CD4-positive, alpha-beta T cell treated with Interleukin-4 for 1 hour (primary cell): ENCODE data around the gene MYT1.
A peak's percentile ranks its signal among the peaks of the same experiment; 100 is the strongest.

Source experiments
- DNase-seq, 2 donors: peaks; one replicate each; pipeline ENCODE4 v3.0.0-alpha.2; 2020 to 2022

The MYT1 gene

DNA sequence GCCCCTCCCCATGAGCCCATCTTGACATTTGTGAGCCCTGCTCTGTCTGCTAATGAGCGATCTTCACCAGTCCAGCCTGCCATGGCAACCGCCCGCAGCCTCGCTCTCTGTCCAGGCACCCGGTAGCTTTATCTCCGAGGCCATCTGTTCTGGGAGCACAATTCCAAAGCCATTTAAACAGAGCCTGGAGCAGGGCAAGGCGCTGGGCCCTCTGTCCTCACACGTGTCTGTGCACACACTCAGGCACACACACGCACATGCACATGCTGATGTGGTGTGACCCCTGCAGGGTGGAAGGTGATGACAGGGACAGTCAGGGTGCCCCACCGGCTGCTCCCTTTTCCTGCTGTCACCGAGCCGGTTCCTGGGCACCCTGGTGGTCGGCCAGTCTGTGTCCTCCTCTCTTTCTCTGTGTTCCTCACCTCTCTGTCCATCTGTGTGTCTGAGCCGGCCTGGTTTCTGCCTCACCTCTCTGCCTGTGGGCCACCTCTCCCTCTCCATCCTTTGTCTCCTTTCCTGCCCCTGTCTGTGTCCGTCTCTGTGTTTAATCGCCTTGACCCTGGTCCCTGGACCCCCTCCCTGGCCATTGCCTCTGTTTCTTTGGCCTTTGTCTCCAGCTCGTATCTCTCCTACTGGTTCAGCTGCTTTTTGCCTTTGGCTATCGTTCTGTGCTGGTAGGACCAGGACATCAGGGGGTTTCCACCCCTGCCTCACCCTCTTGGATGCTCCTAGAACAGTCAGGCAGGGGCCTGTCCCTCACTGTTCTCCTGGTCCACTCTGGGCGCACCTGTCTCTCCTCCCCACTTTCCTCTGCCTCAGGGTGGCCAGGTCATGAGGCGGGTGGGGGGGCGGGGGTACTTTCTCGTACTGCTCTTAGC lies 8.8 kb upstream of the MYT1 start:
- DNase-seq, result no peak

DNA sequence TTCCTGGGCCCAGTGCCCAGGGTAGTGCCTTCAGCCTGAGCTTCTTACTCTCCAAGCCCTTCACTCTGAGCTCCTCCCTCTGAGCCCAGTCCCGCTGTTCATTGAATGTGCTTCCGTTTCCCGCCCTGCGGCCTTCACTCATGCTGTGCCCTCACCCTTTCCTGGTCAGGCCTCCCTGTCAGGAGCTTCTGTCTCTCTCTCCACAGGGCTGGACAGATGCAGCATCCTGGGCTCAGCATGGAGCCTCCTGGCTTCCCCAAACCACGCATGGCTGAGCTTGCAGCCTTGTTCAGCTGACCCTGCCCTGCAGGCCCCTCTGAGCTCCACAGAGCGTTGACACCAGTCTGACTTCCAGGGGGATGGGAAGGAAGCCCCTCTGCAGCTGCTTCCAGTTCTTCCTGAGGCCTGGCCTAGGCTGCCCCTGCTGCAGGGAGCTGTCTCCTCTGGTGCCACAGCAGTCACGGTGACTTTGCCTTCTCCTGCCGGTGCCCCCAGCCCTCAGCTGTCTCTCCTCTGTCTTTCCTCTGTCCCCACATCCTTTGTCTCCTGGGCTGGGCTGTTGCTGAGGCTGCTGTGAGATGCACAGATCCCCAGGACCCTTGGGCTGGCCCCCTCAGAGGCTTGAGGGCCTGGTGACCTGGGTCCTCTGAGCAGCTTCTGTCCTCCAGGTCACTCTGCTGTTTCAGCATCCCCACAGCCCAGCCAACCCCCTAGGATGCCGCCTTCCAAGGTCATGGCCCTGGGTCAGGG lies 7.9 kb upstream of the MYT1 start:
- no peak for DNase-seq

DNA sequence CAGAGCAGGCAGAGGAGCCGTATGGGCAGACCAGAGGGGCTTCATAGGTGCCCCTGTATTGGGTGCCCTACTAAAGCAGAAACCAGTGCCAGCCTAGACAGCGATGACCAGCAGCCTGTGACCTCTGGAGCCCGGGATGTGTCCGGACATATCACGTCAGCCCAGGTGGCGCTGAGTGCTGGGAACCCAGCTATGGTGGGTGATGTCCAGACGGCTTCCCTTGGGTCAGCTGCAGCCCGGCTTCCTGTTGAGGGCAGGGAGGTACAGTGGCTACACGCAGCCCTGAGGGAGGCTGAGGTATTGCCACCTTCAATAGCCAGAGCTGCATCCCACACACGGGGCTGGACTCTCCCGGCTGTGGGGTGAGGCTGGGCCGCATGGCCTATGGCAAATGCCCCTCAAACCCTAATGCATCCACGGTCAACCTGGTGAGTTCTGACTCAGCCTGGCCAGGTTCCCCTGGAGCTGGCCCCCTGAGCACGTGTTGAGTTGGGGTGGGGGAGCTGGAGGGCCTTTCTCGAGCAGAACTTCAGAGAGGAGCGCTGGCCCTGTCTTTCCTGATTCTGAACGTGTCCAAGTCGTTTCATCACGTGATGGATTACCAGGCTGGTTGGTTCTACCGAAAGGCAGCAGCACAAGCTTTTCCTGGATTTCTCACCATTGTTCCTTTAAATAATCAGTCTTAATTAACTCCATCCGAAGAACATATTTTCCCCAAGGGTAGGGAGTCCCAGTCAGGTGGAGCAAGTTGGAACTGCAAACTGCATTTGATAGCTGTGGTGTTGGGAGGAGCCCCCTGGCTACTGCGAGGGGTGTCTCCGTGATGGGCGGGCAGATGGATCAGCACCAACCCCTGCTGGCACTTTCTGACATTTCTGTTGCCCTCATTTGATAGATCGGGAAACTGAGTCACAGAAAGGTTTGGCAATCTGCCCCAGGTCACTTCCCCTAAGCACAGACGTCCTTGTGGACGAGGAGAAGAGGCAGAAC lies 7.1 kb upstream of the MYT1 start:
- DNase-seq, result no peak

DNA sequence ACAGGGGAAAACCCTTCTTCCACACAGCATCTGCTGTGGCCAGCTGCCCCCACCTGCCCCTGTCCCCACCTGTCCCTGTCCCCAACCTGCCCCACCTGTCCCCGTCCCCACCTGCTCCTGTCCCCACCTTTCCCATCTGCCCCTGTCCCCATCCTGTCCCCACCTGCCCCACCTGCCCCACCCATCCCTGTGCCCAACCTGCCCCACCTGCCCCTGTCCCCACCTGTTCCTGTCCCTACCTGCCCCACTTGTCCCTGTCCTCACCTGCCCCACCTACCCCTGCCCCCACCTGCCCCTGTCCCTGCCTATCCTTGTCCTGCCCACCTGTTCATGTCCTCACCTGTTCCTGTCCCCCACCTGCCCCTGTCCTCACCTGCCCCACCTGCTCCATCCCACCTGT lies 6.4 kb upstream of the MYT1 start:
- DNase-seq, result no peak

DNA sequence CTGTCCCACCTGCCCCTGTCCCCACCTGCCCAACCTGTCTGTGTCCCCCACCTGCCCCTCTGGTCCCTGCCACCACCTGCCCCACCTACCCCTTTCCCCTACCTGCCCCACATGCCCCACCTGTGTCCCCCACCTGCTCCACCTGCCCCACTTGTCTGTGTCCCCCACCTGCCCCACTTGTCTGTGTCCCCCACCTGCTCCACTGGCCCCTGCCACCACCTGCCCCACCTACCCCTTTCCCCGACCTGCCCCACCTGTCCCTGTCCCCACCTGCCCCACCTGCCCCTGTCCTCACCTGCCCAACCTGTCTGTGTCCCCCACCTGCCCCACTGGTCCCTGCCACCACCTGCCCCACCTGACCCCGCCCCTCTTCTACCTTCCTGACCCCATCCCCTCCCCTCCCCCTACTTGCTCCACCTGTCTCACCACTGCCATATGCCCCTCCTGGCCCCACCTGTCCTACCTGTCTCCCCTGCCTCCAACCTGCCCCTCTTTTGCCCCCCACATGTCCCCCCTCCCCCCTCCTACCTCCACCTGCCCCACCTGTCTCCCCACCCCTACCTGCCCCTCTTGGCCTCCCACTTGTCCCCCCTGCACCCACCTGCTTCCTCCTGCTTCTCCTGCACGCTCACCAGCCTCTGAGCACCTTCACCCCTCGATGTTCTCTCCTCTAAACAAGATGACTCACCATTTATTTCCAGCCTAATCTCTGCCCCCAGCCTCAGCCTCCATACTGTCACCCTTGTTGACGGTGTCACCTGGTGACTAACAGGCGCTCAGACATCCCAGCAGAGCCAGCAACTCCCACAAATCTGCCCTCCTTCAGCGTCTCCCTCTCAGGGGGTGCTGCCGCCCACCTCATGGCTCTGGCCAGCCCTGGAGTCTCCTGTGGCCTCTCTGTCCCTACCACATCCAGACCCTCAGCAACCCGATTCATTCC lies 5.6 kb upstream of the MYT1 start:
- no peak for DNase-seq

DNA sequence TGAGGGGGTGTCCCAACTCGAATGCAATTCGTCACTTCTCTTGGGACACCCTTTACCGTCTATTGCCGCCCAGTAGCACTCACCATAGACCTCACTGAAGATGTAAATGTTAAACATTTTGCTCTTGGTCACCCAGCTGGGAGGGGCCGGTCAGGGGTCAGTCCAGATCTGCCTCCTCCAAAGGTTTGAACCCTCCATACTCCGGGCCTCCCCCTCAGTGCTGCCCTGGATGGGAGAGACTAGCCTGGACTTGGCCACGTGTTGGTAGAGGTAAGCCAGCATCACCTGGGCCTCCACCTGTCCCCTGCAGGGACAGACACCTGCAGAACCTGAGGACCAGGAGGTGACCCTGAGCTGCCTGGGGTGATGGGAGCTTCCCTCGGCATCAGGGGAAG lies 5.0 kb upstream of the MYT1 start:
- no peak for DNase-seq

DNA sequence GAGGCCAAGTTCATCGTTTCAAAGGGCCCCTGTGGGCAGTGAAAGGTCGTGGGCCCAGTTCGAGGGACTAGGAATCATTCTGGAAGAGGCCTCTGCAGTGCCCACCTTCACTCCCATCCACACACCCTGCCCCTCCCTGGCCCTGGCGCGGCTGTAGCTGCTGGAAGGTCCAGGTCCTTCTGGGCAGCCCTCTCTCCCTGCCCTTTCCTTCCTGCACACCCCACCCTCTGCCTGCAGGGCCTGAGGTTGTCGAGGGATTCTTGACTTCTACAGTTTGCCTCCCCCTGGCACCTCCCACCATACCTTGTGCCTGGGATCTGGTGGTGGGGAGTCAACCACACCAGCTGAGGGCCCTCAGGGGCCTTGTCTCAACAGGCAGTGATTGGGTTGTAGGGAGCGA lies 4.5 kb upstream of the MYT1 start:
- DNase-seq, result no peak

DNA sequence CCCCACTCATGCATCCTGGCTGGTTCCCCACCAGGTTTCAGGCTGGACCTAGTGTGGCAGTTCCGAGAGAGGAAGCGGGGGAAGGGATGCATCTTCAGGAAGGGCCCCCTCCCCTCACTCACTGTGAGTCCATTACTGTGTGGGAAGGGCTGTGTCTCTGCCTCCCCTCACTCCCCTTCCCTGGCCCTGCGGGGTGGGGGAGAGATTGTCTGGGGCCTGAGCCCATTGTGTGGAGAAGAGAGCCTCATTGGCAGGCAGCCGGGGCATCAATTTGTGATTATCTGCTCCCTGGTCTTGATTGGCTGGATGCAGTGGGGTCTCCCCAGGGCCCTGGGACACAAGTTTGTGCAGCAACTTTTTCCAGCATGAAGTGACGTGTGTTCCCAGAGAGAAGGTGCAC lies 4.1 kb upstream of the MYT1 start:
- DNase-seq, result no peak

DNA sequence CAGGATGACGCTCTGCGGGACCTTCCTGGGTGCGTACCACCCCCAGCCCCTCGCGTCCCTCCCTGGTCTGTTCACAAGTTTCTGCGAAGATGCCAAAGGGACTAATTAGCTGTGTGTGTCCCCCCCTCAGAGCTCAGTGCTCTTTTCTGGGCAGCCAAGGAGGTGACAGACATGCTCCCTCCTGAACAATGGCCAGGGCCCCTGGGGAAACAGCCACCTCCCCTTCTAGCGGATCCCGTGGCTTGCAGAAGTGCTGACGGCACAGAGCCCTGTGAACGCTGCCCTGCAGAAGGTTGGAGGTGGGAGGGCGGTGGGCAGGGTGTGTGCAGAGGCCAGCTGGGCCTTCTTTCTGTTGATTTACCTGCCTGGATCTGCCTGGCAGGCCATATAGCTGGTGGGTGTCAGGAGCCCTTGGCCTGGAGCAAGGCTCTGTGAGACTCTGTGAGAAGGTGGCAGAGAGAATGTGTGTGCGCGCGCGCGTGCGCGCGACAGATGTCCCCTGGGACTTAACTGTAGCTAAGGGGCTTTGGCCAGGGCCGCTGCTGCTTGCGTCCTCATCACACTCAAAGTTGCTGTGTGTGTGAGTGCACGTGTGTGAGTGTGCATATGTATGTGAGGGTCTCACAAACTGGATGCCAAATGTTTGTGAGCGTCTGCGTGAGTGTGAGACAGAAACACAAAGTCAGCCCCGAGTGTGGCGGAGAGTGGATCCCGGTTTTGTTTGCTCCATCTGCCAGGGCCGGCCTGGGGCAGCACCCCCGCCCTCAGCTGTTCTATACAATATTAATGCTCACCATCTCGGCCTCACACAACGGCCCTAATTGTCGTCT lies 3.5 kb upstream of the MYT1 start:
- DNase-seq, result no peak

DNA sequence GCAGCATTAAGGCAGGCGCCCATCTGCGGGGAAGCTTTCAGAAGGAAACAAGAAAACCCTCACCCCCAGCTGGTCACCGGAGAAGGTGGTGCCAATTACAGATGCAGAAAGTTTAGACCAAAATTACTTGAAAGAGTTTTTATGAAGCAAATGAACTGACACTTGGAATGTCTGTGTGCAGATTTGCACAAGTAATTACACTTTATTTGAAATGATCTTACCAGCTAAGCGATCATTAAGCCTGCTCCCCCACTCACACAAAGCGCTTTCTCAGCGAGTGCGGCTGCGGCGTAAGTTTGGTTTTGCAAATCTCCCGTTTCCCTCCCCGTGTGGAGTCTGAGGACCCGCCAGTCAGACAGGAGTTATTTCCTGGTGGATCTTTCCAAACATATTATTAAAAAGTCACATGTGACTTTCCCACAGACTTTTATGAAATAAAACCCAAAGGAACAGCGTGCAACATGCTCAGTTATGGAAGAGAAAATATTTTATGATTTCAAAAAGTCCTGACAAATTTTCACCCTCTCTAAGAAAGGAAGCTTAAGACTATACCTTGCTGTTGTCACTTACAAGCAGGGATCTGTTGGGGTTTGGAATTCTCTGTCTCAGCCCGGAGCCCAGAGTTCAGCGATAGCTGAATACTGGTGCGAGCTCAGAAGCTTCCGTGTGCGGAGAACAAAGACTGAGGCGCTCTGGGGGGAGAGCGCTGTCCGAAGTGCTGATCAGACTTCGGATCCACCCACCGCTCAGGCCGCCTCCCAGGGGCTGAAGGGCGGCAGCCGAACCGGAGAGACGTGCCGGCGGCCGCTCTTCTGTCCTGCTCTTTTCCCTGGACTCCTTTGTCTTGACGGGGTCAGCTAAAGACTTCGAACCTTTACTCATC lies 2.7 kb upstream of the MYT1 start:
- peak in 1 of 2 donors; percentile 15 for DNase-seq

DNA sequence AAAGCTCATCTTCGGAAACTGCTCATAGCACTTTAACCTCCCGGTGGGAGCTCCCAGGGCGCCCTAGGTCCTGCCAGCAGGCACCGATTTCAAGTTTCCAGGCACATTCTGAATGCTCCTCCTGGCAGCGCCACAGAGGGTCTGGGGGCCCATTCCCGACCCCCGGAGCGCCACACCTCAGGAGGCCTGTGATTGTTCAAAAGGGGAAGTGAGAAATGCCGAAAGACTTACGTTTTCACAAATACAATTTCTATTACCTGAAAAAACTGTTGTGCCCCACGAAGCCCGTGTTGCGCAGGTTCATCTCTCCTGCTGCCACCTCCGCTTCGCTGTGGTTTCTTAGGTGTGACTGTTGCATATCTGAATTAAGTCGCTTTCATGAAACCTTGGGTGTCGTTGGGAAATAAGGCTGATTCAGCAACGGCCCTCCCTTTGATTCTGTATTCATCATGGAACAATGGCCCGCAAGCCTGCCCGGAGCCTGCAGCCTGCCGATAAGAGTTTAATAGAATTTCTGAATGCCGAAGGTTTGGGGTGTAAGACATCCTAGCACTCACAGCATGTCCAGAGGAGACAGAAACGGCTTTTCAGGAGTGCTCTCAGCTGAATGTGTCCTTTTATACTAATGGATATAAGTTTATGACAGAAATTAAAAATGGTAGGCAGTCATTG lies 1.9 kb upstream of the MYT1 start:
- no peak for DNase-seq

DNA sequence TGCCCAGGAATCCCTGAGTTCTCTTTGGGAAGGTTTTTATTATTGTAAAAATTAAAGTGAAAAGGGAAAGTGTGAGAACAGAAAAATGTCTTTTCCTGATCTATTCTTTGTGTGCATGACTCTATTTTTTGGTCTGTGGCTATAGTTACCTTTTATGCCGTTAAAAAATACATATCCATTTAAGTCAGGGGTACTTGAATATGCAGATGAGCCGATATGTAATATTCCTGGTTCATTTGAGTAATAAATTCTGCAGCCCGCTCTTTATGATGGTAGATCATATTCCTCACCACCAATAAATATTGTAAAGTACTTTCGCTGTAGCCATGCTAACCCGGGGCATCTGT lies 503 bp upstream of the MYT1 start:
- DNase-seq, result no peak

DNA sequence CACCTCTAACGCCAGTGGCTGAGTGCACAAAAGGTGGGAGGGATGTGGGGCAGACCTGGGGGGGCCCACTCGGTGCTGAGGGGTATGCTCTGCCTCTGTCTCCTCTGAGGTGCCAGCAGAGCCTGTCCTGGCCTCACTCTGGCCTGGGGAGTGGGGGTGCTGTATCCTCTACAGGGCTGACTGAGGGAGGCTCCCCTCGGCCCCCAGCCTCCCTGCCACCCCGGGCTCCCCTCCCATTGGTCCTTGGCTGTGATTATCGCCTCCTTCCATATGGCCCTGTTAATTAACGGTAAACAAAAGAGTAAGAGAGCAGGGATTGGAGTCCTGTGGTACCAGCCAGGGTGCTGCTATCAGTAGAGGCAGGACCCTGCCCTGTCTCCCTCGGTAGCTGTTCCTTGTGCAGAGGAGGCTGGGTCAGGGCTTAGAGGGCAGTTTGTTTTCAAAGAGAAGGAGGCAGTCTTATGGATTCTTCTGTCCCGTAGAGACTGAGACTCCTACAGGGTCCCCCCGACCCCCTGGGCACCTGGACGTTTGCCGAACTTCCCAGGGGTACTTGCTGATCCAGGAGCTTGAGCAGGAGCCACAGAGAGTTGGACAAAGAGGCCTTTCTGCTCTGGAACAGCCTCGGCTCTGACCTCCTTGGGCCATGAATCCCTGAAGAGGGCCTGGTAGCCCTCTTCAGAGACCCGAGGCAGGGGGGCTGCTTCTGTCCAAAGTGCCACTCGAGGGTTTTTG lies 1.8 kb downstream of the MYT1 start:
- no peak for DNase-seq

DNA sequence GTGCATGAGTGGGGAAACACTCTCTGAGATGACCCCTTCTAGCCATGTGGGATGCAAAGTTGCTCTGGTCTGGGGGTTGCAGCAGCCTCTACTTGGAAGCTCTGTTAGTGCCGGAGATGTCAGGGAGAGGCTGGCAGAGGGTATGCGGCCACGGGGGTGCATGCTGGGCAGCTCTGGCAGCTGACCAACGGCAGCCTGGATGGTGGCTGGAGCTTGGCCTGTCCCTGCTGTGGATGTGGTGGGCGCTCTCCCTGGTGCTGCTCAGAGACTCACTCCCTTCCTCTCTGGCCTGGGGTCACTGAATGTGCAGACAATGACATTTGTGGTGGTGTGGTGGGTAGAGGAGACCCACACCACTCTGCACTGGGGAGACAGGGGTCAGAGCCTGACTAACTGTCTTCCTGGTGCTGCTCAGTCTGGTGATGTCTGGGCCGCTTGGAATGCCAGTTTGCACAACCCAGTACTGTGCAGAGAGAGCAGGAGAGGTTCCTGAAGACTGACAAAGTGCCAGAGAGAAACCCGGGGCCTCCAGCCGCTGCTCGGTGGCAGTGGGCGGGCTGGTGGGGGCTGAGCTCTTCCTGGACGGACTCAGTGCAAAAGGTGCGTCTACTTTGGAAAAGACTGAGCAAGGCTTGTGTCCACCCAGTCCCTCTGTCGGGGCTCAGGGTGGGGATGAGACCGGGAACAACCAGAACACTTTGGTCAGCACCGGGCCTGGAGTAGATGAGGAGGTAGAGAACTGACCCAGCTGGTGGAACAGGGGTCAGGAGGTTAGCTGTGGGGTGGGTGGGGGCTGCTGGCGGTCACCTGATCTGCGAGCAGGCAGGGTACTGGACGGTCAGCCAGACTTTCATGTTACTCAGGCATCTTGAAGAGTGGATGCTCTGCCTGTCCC lies 2.7 kb downstream of the MYT1 start:
- DNase-seq, result no peak

DNA sequence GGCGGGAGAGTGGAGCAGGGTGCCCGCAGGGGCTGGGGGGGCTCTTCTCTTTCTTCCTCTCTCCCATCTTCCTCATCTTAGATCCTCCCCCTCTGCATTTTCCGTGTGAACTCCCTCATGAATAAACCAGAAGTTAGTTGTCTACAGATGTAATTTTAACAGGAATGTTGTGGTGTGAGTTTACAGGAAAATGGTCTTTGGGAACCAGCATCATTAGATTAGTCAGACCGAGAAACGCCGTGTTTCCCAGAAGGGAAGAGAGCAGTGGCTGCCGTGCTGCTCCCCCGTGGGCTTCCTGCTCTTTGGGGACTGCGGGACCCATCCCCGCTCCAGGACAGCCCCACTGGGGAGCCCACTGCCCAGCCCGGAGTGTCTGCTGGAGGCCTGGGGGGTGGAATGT lies 3.4 kb downstream of the MYT1 start:
- DNase-seq, result no peak

DNA sequence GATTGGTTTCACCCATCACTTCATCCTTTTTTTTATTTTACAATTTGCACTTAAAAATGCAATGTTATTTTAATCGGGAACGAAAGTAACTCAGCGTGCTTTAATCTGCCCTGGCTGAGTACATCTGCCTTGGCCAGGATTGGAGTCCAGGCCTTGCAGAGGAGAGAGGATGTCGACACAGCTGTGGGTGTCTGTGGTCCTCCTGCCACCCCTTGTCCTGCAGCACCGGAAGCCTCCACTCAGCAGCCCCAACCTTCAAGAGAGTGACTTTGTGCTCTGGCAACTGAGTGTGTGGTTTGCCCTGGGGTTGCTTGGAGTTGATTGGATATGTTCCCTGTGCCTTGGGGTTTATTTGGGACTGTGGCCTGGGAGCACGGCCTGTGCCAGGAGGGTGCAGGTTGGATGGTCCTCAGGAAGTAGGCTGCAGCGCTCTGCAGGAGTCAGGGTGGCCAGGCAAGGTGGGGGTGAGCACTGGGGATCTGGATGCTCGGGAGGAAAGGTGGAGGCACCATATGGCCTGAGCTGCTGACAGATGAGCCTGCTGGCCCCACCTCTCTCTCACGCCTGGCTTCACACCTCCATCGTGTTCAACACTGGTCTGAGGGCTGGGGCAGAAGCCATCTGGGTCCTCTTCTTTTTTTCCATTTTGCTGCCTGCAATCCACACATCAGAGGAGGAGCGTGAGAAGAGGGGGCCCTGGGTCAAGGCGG lies 4.3 kb downstream of the MYT1 start:
- no peak for DNase-seq

DNA sequence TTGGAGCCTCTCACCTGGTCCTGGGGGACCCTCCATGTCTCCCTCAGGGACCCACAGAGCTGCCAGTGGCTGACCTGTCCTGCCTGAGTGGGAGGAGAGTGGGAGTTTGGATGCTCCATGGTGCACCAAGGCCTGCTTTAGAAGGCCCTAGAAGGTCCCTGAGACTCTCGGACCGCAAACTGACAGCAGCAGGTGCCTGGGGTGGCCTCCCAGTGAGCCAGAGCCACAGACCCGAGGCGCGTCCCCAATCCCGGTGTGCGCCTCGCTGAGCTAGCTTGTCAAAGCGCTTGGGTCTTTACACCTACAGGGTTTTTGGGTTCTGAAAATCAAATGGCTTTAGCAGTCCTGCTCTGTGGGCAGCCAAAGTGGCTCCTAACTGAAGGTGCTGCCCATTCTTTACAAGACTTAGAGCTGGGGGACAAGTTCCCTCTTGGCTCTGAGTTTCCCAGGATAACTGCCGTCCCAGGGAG lies 4.9 kb downstream of the MYT1 start:
- DNase-seq, result no peak
